GM12865 (cell line): ENCODE results near the gene GRID2.

Source experiments
- DNase-seq: peaks from one replicate; pipeline ENCODE4 v3.0.0; 2010; ENCODE audit warnings: low read depth
- H3K4me3 ChIP-seq: 2 replicates; pipeline ENCODE4 v1.5.1; 2011; ENCODE audit warnings: mild to moderate bottlenecking, low read depth, low read length, control low read depth
- CTCF ChIP-seq: IDR thresholded peaks from 2 replicates; pipeline ENCODE4 v1.5.1; 2011; ENCODE audit warnings: low read length, control low read depth, low read depth, inconsistent platforms; ENCODE audit not compliant: insufficient read depth; ENCODE audit errors: missing control alignments

The GRID2 gene

DNA sequence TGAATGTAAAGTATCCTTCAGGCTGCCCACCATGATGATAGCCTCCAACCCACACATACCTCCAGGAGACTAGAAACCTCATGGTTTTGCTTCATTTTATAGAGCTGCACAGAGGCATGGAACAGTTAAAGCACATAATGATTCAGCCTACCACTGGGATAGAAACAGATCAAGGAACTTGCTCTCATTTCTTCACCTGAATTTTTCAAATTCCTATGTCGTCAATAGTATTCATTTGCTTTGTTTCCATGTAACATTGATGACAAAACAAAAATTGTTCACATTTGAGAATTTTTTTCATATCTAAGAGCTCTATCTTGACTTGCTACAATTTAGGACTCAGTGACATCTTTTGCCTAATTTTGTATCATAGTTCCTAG, 1473.3 kb downstream of the GRID2 start:
- no peak for TF ChIP-seq CTCF
- H3K4me3 ChIP-seq: no peak overlapping the region
- DNase-seq: no peak

- H3K4me3 ChIP-seq: no peak overlapping the region
- no peak for TF ChIP-seq CTCF
- DNase-seq: no peak
These were observed 1475.5 kb downstream of the GRID2 start for GRCh38 chr4:93779228-93779627.

GRCh38 chr4:93780080-93780479, 1476.3 kb downstream of the GRID2 start:
- DNase-seq: no peak
- H3K4me3 ChIP-seq: no peak overlapping the region
- no peak for TF ChIP-seq CTCF

GRCh38 chr4:93781198-93781597, 1477.4 kb downstream of the GRID2 start:
- H3K4me3 ChIP-seq: no peak overlapping the region
- DNase-seq: no peak
- no peak for TF ChIP-seq CTCF

DNA sequence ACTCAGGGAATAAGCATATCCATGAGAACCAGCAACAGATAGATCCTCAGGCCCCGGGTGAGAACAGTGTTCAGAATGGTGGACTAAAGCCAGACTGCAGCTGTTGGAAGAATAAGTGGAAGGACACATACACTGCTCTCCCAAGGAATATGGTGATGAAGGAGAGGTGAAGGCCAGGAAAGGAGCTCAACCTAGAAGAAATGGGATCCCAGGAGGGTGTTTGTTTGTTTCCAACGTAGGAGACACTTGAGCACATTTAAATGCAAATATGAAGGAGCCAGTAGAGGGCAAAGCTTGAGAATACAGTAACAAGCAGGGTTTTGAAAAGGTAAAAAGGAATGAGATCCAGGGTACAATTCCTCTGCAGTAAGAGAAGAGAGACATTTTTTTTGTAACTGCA, 1482.4 kb downstream of the GRID2 start:
- TF ChIP-seq CTCF: no peak
- DNase-seq: no peak
- H3K4me3 ChIP-seq: no peak overlapping the region

DNA sequence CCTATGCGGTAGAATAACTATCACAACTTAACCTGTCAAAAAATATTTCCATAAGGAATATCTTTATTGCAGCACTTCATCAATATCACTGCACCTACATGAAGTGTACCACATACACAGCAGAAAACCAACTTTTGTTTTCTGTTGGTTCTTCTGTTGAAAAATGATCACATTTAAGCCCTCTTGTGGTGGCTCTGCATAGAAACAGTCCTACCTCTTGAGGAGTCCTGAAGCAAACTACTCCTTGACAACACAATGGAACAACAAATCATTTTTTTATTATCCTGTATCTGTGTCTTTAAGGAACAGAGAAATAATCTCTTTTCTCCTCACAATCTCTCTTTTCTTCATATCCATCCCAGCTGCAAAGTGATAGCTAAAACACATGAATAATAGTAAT, 1484.9 kb downstream of the GRID2 start:
- peak; percentile 31 for DNase-seq
- H3K4me3 ChIP-seq: no peak overlapping the region
- TF ChIP-seq CTCF: peak; percentile 40

- TF ChIP-seq CTCF: peak; percentile 82
These were observed 1487.9 kb downstream of the GRID2 start for GRCh38 chr4:93791570-93792195.

More at GRCh38 chr4:93791570-93792195, 1487.9 kb downstream of the GRID2 start:
- peak; percentile 58 for DNase-seq
- H3K4me3 ChIP-seq: no peak overlapping the region
